Parathyroid adenoma (tissue), 2 donors: ENCODE measurements around the gene TERT.

Source experiments
- H2AFZ ChIP-seq: fragments of 300-600 bp; sonication (generic); one replicate; pipeline ENCODE4 v1.7.0; 2017; ENCODE audit warnings: antibody characterized with exemption, mild to moderate bottlenecking
- H3K27ac ChIP-seq: fragments of 300-600 bp; sonication (generic); one replicate; pipeline ENCODE4 v1.7.0; 2017
- H3K27me3 ChIP-seq: fragments of 300-600 bp; sonication (generic); one replicate; pipeline ENCODE4 v1.7.0; 2017; ENCODE audit warnings: low read length; ENCODE audit not compliant: control insufficient read depth, insufficient read depth
- H3K36me3 ChIP-seq: fragments of 300-600 bp; sonication (generic); one replicate; pipeline ENCODE4 v1.7.0; 2017; ENCODE audit warnings: low read length; ENCODE audit not compliant: control insufficient read depth, insufficient read depth
- H3K4me1 ChIP-seq: fragments of 300-600 bp; sonication (generic); one replicate; pipeline ENCODE4 v1.7.0; 2017; ENCODE audit warnings: control low read depth
- H3K4me2 ChIP-seq: fragments of 300-600 bp; sonication (generic); one replicate; pipeline ENCODE4 v1.7.0; 2017; ENCODE audit warnings: low read length
- H3K4me3 ChIP-seq: fragments of 300-600 bp; sonication (generic); one replicate; pipeline ENCODE4 v1.7.0; 2017; ENCODE audit warnings: low read depth, low read length
- H3K79me2 ChIP-seq: fragments of 300-600 bp; sonication (generic); one replicate; pipeline ENCODE4 v1.7.0; 2017; ENCODE audit warnings: control low read depth
- H3K9ac ChIP-seq: fragments of 300-600 bp; sonication (generic); one replicate; pipeline ENCODE4 v1.7.0; 2017; ENCODE audit warnings: mild to moderate bottlenecking
- H3K9me3 ChIP-seq: fragments of 300-600 bp; sonication (generic); one replicate; pipeline ENCODE4 v1.7.0; 2017; ENCODE audit warnings: low read length; ENCODE audit not compliant: control insufficient read depth
- TF ChIP-seq, protein P1 (sequence below): fragments of 300-600 bp; sonication (generic); IDR thresholded peaks from one replicate; pipeline ENCODE4 v1.7.0; 2017; ENCODE audit warnings: antibody characterized with exemption, mild to moderate bottlenecking
- donor health status: primary hyperparathyroidism.

TERT gene

DNA sequence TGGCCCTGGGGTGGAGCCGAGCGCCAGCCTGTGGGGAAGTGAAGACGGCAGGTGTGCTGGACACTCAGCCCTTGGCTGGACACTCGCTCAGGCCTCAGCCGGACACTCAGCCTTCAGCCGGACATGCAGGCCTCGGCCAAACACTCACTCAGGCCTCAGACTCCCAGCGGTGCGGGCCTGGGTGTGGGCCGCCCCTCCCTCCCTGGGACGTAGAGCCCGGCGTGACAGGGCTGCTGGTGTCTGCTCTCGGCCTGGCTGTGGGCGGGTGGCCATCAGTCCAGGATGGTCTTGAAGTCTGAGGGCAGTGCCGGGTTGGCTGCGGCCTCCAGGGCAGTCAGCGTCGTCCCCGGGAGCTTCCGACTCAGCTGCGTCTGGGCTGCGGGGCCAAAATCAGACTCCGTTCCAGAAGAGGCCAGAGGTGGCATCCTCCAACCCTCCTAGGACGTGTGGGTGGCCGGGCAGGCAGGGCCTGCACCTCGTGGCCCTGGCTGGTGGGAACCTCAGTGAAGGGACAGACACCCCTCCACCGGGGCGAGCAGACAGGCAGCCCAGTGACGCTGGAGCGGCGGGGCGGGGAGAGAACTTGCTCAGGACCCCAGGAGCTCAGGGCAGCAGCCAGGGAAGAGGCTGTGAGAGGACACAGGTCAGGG, 41.3 kb downstream of the TERT start:
- H3K9ac ChIP-seq, result no peak overlapping the region
- no peak overlapping the region for H3K4me2 ChIP-seq
- no peak overlapping the region for H3K4me3 ChIP-seq
- H3K36me3 ChIP-seq, result no peaks in the 10 kb centered on the region
- no peaks in the 10 kb centered on the region for H3K79me2 ChIP-seq
- H3K27ac ChIP-seq, result no peak overlapping the region
- H3K4me1 ChIP-seq, result no peaks in the 10 kb centered on the region
- no peaks in the 10 kb centered on the region for H3K9me3 ChIP-seq
- no peaks in the 10 kb centered on the region for H3K27me3 ChIP-seq
- TF ChIP-seq, protein P1, sequence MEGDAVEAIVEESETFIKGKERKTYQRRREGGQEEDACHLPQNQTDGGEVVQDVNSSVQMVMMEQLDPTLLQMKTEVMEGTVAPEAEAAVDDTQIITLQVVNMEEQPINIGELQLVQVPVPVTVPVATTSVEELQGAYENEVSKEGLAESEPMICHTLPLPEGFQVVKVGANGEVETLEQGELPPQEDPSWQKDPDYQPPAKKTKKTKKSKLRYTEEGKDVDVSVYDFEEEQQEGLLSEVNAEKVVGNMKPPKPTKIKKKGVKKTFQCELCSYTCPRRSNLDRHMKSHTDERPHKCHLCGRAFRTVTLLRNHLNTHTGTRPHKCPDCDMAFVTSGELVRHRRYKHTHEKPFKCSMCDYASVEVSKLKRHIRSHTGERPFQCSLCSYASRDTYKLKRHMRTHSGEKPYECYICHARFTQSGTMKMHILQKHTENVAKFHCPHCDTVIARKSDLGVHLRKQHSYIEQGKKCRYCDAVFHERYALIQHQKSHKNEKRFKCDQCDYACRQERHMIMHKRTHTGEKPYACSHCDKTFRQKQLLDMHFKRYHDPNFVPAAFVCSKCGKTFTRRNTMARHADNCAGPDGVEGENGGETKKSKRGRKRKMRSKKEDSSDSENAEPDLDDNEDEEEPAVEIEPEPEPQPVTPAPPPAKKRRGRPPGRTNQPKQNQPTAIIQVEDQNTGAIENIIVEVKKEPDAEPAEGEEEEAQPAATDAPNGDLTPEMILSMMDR, result no peak
- H2AFZ ChIP-seq, result no peak overlapping the region

DNA sequence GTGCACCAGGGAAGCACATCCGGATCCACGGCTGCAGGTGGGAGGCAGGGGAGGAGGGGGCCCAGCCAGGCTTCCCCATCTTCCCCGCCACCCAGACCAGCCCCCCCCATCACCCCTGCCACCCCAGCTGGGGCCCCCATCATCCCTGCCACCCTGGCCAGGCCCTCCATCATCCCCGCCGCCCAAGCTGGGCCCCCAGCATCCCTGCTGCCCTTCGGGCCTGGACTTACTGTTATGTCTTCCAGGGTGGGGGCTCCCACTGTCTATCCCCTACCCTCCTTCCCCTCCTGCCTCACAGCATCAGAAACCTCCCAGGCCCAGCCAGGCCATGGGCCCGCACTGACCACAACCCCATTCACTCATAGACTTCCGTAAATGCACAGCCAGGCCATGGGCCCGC, 42.2 kb downstream of the TERT start:
- Histone ChIP-seq H3K9ac (no peak overlapping the region), H2AFZ (no peak overlapping the region), H3K36me3 (no peaks in the 10 kb centered on the region), H3K4me2 (no peak overlapping the region), H3K4me1 (no peaks in the 10 kb centered on the region), H3K27ac (no peak overlapping the region), H3K4me3 (no peak overlapping the region), H3K27me3 (no peaks in the 10 kb centered on the region), H3K9me3 (no peaks in the 10 kb centered on the region), H3K79me2 (no peaks in the 10 kb centered on the region)
- TF ChIP-seq, protein P1, result no peak

DNA sequence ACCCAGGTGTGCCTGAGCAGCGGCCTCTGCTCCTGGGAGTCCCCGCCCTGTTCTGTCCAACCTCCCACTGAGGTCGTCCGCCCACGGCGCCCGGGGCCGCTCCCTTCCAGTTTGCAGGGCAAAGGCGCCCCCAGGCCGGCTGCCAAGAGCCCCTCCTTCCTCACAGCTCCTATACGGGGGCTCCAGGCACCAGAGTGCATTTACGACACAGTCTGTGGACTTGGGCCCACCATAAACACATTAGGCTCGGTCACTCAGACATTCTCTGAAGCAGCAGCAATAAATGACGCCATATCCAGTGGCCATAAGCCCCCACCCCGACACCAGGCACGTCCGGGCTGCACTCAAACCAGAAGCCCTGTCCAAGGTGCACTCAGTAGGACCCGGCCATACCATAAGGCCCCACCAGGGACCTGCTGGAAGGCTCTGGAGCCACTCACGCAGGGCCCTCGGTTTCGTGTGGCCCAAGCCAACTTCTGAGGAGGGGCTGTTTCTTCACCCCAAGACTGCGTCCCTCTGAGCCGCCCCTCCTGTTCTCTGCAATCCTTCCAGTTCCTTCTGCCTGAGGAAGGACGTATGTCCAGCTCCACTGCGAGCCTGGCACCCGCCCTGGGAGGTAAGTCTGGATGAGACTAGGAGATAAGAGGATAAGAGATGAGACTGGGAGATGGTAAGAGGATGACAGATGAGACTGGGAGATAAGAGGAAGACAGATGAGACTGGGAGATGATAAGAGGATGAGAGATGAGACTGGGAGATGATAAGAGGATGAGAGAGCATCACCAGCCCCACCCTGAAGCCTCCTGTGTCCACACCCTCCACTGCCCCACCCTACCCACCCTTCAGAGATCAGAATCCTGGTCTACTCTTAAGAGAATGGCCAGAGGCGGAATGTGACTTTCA, 42.9 kb downstream of the TERT start:
- Histone ChIP-seq H3K27me3 (no peaks in the 10 kb centered on the region), H3K9me3 (no peaks in the 10 kb centered on the region), H3K4me3 (no peak overlapping the region), H3K36me3 (no peaks in the 10 kb centered on the region), H3K4me1 (no peaks in the 10 kb centered on the region), H3K27ac (no peak overlapping the region), H3K4me2 (no peak overlapping the region), H2AFZ (no peak overlapping the region), H3K79me2 (no peaks in the 10 kb centered on the region), H3K9ac (no peak overlapping the region)
- TF ChIP-seq, protein P1, result no peak

DNA sequence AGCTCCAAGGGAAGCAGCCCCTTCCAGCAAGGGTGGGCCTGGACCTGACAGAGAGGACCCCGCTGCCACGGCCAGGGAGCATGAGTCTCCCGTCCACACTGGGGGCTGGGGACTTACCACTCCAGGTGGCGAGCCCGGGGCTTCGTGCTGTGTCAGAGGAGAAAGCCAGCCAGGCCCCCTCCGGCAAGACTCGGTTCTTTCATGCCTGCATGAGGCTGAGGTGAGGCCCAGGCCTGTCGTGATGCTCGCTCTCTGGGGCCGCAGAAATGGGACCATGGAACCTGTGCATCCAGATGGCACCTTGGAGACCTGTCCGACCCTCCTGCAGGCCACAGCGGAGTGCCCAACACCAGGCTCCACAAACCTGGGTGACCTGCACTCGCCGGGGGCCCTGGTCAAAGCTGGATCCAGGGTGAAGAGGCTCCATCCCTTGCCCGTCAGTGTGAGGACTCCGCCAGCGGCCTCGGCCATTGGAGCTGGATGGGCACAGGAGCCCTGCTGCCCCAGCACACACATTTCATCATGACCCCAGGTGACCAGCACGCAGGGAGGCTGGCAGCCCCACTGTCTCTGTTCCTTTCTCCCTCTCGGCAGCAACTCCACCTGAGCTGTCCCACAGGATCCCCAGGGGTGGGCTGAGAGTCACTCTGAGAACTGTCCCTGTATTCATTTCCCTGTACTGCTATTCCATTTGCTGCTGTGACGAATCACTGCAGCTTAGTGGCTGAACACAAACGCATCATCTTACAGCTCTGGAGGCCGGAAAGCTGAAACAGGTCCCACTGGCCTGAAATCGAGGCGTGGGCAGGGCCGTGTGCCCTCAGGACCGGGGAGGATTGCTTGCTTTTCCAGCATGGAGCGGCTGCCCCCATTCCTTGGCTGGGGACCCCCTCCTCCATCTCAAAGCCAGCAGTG, 45.2 kb downstream of the TERT start:
- Histone ChIP-seq H2AFZ (no peak overlapping the region), H3K27ac (no peak overlapping the region), H3K4me1 (no peaks in the 10 kb centered on the region), H3K36me3 (no peaks in the 10 kb centered on the region), H3K4me3 (no peak overlapping the region), H3K9ac (no peak overlapping the region), H3K79me2 (no peaks in the 10 kb centered on the region), H3K4me2 (no peak overlapping the region), H3K9me3 (no peaks in the 10 kb centered on the region), H3K27me3 (no peaks in the 10 kb centered on the region)
- TF ChIP-seq, protein P1, result no peak
